NCI-H2227 (cell line): ENCODE measurements around the gene BUB1.
"Not testable (repeated sequence)": the region's sequence is repeated elsewhere in the genome, so short reads cannot be mapped to it uniquely, and the experiment has no call there.

Experiments
- DNase-seq: peaks from one replicate; lab custom pipeline; 2025; ENCODE audit not compliant: unreplicated experiment; lab: John Stamatoyannopoulos, UW

BUB1 gene

GRCh38 chr2:110605057-110605456 lies 72.8 kb downstream of the BUB1 start:
- DNase-seq: not testable (repeated sequence)

- DNase-seq: not testable (repeated sequence)
Observed at GRCh38 chr2:110603917-110604591, 73.8 kb downstream of the BUB1 start.

GRCh38 chr2:110602139-110602538 lies 75.7 kb downstream of the BUB1 start:
- DNase-seq: not testable (repeated sequence)

- not testable (repeated sequence) for DNase-seq
Observed at GRCh38 chr2:110591973-110592372, 85.9 kb downstream of the BUB1 start.

GRCh38 chr2:110589677-110590330 lies 88.1 kb downstream of the BUB1 start:
- DNase-seq: not testable (repeated sequence)

- DNase-seq: not testable (repeated sequence)
Observed at GRCh38 chr2:110588520-110588919, 89.3 kb downstream of the BUB1 start.
